ENCODE data around the gene SLC15A5.

Gene SLC15A5

DNA sequence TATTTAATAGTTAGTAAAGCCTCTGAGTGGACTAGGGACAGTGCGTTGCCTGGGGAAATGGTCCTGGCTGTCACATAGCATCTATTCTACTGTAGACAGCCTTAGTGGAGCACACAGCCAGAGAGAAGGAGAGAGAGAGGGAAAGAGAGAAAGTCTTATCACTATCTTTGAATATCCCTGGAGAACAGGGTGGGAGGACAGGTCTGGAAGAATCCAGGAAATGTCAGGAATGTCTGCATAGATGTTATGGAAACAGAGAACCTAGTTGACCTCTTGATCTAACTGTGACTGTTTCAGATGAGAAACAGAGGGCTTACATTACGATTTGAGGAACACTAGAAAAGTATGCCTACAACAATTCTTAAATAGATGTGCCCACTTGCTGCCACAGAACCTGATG lies 92.8 kb downstream of the SLC15A5 start:
- no peak for DNase-seq (ENCODE audit: extremely low spot score)
- TF ChIP-seq TARDBP (IDR thresholded peaks at IDR 0.05) (no peak), HDGF (IDR thresholded peaks at IDR 0.05; ENCODE audit: borderline replicate concordance) (no peak), FOXK2 (IDR thresholded peaks at IDR 0.05) (no peak), L3MBTL2 (conservative IDR thresholded peaks at IDR 0.05) (no peak), ARNT (IDR thresholded peaks at IDR 0.05) (no peak), FOXA1 (IDR thresholded peaks at IDR 0.05) (no peak), FOXM1 (IDR thresholded peaks at IDR 0.05; ENCODE audit: borderline replicate concordance) (no peak), SP1 (IDR thresholded peaks at IDR 0.05) (no peak), SUZ12 (IDR thresholded peaks at IDR 0.05) (no peak), ELF4 (IDR thresholded peaks at IDR 0.05) (no peak), NFRKB (IDR thresholded peaks at IDR 0.05) (no peak), LEF1 (IDR thresholded peaks at IDR 0.05; ENCODE audit: borderline replicate concordance) (no peak), BHLHE40 (IDR thresholded peaks at IDR 0.05; ENCODE audit: borderline replicate concordance) (no peak), ZNF384 (IDR thresholded peaks at IDR 0.05) (no peak), CTBP1 (IDR thresholded peaks at IDR 0.05; ENCODE audit: borderline replicate concordance) (no peak)
- TF ChIP-seq, protein P1, sequence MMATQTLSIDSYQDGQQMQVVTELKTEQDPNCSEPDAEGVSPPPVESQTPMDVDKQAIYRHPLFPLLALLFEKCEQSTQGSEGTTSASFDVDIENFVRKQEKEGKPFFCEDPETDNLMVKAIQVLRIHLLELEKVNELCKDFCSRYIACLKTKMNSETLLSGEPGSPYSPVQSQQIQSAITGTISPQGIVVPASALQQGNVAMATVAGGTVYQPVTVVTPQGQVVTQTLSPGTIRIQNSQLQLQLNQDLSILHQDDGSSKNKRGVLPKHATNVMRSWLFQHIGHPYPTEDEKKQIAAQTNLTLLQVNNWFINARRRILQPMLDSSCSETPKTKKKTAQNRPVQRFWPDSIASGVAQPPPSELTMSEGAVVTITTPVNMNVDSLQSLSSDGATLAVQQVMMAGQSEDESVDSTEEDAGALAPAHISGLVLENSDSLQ (IDR thresholded peaks at IDR 0.05): no peak
- CTCF ChIA-PET: no interaction called here
- POLR2A ChIA-PET: no interaction called here

DNA sequence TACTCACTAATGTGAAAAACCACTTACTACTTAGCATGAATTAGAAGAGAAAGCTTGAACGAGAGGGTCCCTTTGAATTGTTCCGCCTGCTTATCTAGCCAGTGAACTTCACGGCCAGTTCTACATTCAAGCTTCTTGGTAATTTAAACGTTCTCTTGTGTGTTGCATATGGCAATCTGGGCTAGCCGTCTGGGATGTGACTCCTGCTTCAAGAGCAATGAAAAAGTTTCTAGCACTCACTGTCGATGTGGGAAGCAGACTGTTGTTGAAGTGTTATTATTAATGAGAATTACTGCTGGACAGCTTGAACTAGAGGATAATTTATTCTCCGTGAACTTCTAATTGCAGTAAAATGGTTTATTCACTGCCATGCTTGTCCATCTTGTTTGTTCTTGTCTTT lies 93.9 kb downstream of the SLC15A5 start:
- no peak for DNase-seq (ENCODE audit: extremely low spot score)
- TF ChIP-seq FOXA1 (IDR thresholded peaks at IDR 0.05): no peak
- no peak for TF ChIP-seq L3MBTL2 (conservative IDR thresholded peaks at IDR 0.05)
- TF ChIP-seq SUZ12 (IDR thresholded peaks at IDR 0.05): no peak
- no peak for TF ChIP-seq CTBP1 (IDR thresholded peaks at IDR 0.05; ENCODE audit: borderline replicate concordance)
- TF ChIP-seq SP1 (IDR thresholded peaks at IDR 0.05): no peak
- no peak for TF ChIP-seq HDGF (IDR thresholded peaks at IDR 0.05; ENCODE audit: borderline replicate concordance)
- TF ChIP-seq LEF1 (IDR thresholded peaks at IDR 0.05; ENCODE audit: borderline replicate concordance): no peak
- TF ChIP-seq ZNF384 (IDR thresholded peaks at IDR 0.05): no peak
- no peak for TF ChIP-seq NFRKB (IDR thresholded peaks at IDR 0.05)
- ChIA-PET POLR2A (no interaction called here), CTCF (no interaction called here)

DNA sequence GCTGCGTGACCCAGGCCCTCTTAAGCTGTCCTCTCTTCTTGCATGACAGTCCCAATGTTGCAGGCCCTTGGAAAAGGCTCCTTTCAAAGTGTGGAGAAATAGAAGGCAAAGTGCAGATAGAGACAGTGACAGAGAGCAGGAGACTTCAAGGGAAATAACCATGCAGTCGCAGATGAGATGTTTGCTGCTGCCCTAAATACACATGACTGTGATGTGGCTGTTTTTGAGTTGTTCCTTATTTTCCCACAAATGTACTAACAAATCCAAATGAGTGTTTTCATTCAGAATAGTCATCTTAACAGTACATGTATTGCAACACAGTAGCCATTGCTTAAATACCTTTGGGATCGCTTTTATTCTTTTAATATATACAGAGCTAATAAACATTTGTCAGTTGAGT lies 101.6 kb downstream of the SLC15A5 start:
- POLR2A ChIA-PET: no interaction called here
- TF ChIP-seq TARDBP (IDR thresholded peaks at IDR 0.05) (no peak), SUZ12 (IDR thresholded peaks at IDR 0.05) (no peak), LEF1 (IDR thresholded peaks at IDR 0.05; ENCODE audit: borderline replicate concordance) (no peak), FOXK2 (IDR thresholded peaks at IDR 0.05) (no peak)
- no peak for DNase-seq (ENCODE audit: extremely low spot score)
- CTCF ChIA-PET: no interaction called here

DNA sequence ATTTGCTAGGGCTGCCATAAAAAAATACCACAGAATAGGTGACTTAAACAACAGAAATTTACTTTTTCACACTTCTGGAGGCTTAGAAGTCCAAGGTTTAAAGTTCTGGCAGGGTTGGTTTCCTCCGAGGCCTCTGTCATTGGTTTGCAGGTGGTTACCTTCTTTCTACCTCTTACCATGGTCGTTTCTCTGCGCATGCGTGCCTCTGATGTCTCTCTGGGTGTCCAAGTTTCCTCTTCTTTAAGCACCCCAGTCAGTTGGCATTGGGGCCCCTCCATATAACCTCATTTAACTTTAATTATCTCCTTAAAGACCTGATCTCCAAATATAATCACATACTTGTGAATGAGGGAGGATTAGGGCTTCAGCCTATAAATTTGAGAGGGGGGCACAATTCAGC lies 103.2 kb downstream of the SLC15A5 start:
- ChIA-PET CTCF (interaction anchor here (0.6 kb wide), 1 partner anchor 270 kb away, joined by 3 read pairs; no protein-coding TSS in a partner anchor), POLR2A (no interaction called here)
- TF ChIP-seq ZNF384 (IDR thresholded peaks at IDR 0.05) (no peak), FOXM1 (IDR thresholded peaks at IDR 0.05; ENCODE audit: borderline replicate concordance) (no peak), FOXA1 (IDR thresholded peaks at IDR 0.05) (no peak), ELF4 (IDR thresholded peaks at IDR 0.05) (no peak), TARDBP (IDR thresholded peaks at IDR 0.05) (no peak), L3MBTL2 (conservative IDR thresholded peaks at IDR 0.05) (no peak), SP1 (IDR thresholded peaks at IDR 0.05) (no peak), BHLHE40 (IDR thresholded peaks at IDR 0.05; ENCODE audit: borderline replicate concordance) (no peak), SUZ12 (IDR thresholded peaks at IDR 0.05) (no peak), NFRKB (IDR thresholded peaks at IDR 0.05) (no peak), LEF1 (IDR thresholded peaks at IDR 0.05; ENCODE audit: borderline replicate concordance) (no peak), HDGF (IDR thresholded peaks at IDR 0.05; ENCODE audit: borderline replicate concordance) (no peak), CTBP1 (IDR thresholded peaks at IDR 0.05; ENCODE audit: borderline replicate concordance) (no peak), FOXK2 (IDR thresholded peaks at IDR 0.05) (no peak), ARNT (IDR thresholded peaks at IDR 0.05) (no peak)
- TF ChIP-seq, protein P1 (IDR thresholded peaks at IDR 0.05): no peak
- no peak for DNase-seq (ENCODE audit: extremely low spot score)

DNA sequence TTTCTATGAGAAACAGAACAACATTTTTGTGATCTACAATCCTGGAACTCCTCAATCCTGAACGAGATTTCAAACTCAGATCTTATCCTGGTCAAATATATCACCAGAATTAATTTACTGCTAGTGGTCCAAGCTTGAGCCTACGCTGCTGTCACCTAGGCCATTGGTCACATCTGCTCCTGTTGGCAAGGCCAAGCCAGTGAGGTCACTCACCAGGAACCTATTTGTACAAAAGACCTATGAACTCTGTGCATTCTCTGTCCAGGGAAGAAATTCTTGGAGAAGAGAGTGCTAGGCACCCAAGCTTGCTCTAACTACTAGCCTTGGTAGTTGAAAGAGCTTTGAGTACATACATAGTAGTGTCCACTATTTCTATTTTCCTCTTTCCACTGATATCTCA lies 106.1 kb downstream of the SLC15A5 start:
- POLR2A ChIA-PET: no interaction called here
- no peak for TF ChIP-seq LEF1 (IDR thresholded peaks at IDR 0.05; ENCODE audit: borderline replicate concordance)
- no peak for TF ChIP-seq TARDBP (IDR thresholded peaks at IDR 0.05)
- no peak for TF ChIP-seq FOXM1 (IDR thresholded peaks at IDR 0.05; ENCODE audit: borderline replicate concordance)
- no peak for TF ChIP-seq ZNF384 (IDR thresholded peaks at IDR 0.05)
- no peak for TF ChIP-seq BHLHE40 (IDR thresholded peaks at IDR 0.05; ENCODE audit: borderline replicate concordance)
- no peak for TF ChIP-seq FOXA1 (IDR thresholded peaks at IDR 0.05)
- no peak for TF ChIP-seq SUZ12 (IDR thresholded peaks at IDR 0.05)
- TF ChIP-seq, protein P1 (IDR thresholded peaks at IDR 0.05): no peak
- no peak for TF ChIP-seq L3MBTL2 (conservative IDR thresholded peaks at IDR 0.05)
- no peak for TF ChIP-seq HDGF (IDR thresholded peaks at IDR 0.05; ENCODE audit: borderline replicate concordance)
- TF ChIP-seq ARNT (IDR thresholded peaks at IDR 0.05): no peak
- TF ChIP-seq ELF4 (IDR thresholded peaks at IDR 0.05): no peak
- no peak for TF ChIP-seq CTBP1 (IDR thresholded peaks at IDR 0.05; ENCODE audit: borderline replicate concordance)
- no peak for TF ChIP-seq SP1 (IDR thresholded peaks at IDR 0.05)
- no peak for TF ChIP-seq FOXK2 (IDR thresholded peaks at IDR 0.05)
- no peak for TF ChIP-seq NFRKB (IDR thresholded peaks at IDR 0.05)
- CTCF ChIA-PET: interaction anchor here (0.6 kb wide), 1 partner anchor 238 kb away, joined by 3 read pairs; no protein-coding TSS in a partner anchor
- DNase-seq (ENCODE audit: extremely low spot score): no peak

DNA sequence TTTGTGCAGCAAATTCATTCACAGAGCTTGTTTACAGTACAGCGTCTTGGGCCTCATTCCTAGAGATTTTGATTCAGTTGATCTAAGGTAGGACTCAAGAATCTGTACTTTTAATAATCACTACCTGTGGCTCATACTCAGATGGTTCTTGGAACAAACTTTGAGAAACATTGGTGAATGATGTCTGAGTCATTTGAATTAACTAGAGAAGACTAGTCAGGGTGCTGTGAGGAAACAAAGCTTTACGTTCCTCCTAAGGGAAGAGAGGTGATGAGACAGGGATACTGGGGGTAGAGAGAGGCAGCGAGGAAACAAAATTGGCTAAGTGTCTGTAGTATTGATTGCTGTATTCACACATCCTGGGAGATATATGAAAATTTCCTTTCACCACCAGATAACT lies 109.4 kb downstream of the SLC15A5 start:
- DNase-seq (ENCODE audit: extremely low spot score): no peak
- ChIA-PET POLR2A (no interaction called here), CTCF (interaction anchor here (1.2 to 1.3 kb wide), 2 partner anchors 91 to 218 kb away, joined by 4 read pairs; no protein-coding TSS in a partner anchor)
- TF ChIP-seq FOXK2 (IDR thresholded peaks at IDR 0.05) (no peak), BHLHE40 (IDR thresholded peaks at IDR 0.05; ENCODE audit: borderline replicate concordance) (no peak), NFRKB (IDR thresholded peaks at IDR 0.05) (no peak), SUZ12 (IDR thresholded peaks at IDR 0.05) (no peak), ZNF384 (IDR thresholded peaks at IDR 0.05) (no peak), TARDBP (IDR thresholded peaks at IDR 0.05) (no peak), ELF4 (IDR thresholded peaks at IDR 0.05) (no peak), HDGF (IDR thresholded peaks at IDR 0.05; ENCODE audit: borderline replicate concordance) (no peak), FOXA1 (IDR thresholded peaks at IDR 0.05) (no peak), SP1 (IDR thresholded peaks at IDR 0.05) (no peak), LEF1 (IDR thresholded peaks at IDR 0.05; ENCODE audit: borderline replicate concordance) (no peak), FOXM1 (IDR thresholded peaks at IDR 0.05; ENCODE audit: borderline replicate concordance) (no peak), L3MBTL2 (conservative IDR thresholded peaks at IDR 0.05) (no peak)
- TF ChIP-seq, protein P1 (IDR thresholded peaks at IDR 0.05): no peak
